Upper lobe of left lung (tissue), 6 donors: ENCODE results near the gene TUB. TPM values are rescaled to one million over a fixed set of nuclear protein-coding genes. Genes with fewer than 3 reads are reported as not detected.

Experiments used
- ATAC-seq, 2 donors: fragments of 200-7000 bp; cut with Tn5 transposase; one replicate each; pipeline ENCODE4 v1.9.1; 2022; ENCODE audit warnings: mild to moderate bottlenecking in 2 of 2, moderate library complexity in 2 of 2; ENCODE audit not compliant: low FRiP score in 2 of 2
- DNase-seq, 2 donors: peaks; one replicate each; pipeline ENCODE4 v3.0.0-alpha.2; 2019 to 2020
- H3K27ac ChIP-seq, 4 donors: fragments of 200-600 bp; sonication (generic); one replicate each; pipeline ENCODE4 v1.5.1; 2016 to 2019
- H3K27me3 ChIP-seq, 4 donors: fragments of 200-600 bp; sonication (generic); one replicate each; pipeline ENCODE4 v1.5.1; 2017 to 2019
- H3K36me3 ChIP-seq, 4 donors: fragments of 200-600 bp; sonication (generic); one replicate each; pipeline ENCODE4 v1.5.1; 2016 to 2019
- H3K4me1 ChIP-seq, 4 donors: fragments of 200-600 bp; sonication (generic); one replicate each; pipeline ENCODE4 v1.5.1; 2018 to 2019
- H3K4me3 ChIP-seq, 4 donors: fragments of 200-600 bp; sonication (generic); one replicate each; pipeline ENCODE4 v1.5.1; 2017 to 2019; ENCODE audit warnings: mild to moderate bottlenecking in 2 of 4, moderate library complexity in 1 of 4
- H3K9me3 ChIP-seq, 4 donors: fragments of 200-600 bp; sonication (generic); one replicate each; pipeline ENCODE4 v1.5.1; 2018 to 2019
- CTCF ChIP-seq, 6 experiments: fragments of 450-650 bp in 4 of 6; fragments of 200-600 bp in 2 of 6; sonication (generic) in 2 of 6; IDR thresholded peaks; one replicate each; pipeline ENCODE4 v1.5.1; 2016 to 2019; ENCODE audit warnings: antibody characterized with exemption in 6 of 6
- EP300 ChIP-seq, 4 donors: sonication (generic); formaldehyde crosslinking; IDR thresholded peaks; one replicate each; pipeline ENCODE4 v1.5.1; 2017; ENCODE audit warnings: antibody characterized with exemption in 4 of 4, control low read depth in 2 of 4
- POLR2A ChIP-seq, 4 donors: fragments of 450-650 bp; IDR thresholded peaks; one replicate each; pipeline ENCODE4 v1.5.1; 2016 to 2017; ENCODE audit warnings: antibody characterized with exemption in 4 of 4, mild to moderate bottlenecking in 2 of 4
- POLR2AphosphoS5 ChIP-seq, 2 donors: sonication (generic); formaldehyde crosslinking; IDR thresholded peaks; one replicate each; pipeline ENCODE4 v1.5.1; 2017; ENCODE audit warnings: antibody characterized with exemption in 2 of 2
- WGBS, 2 donors: methylation state at CpG; one replicate each; pipeline ENCODE4 v1.1.5; 2017 to 2018; 5-methylcytosine and 5-hydroxymethylcytosine counted together
- total RNA-seq, 6 donors: library from RNA; depleted of rRNA in 4 of 6; stranded (reverse); fragments of >200 nt in 4 of 6; gene quantifications; one replicate each; pipeline versions ENCODE4 v1.1.0 to v1.2.1, GENCODE V29; 2016 to 2021
- donor health status: DM: no; HTN: no; CAD: no; lungs with moderate emphysema.
- donor health status: DM: no; HTN: yes; CAD: no; lungs with severe emphysema.

TUB gene
- total RNA-seq, 6 donors from 2014 or later, result 2.6 to 9.1 (median 4.4) TPM

GRCh38 chr11:8095806-8096522, 15.0 kb downstream of the TUB start:
- no peak for DNase-seq
- TF ChIP-seq POLR2AphosphoS5 (IDR thresholded peaks at IDR 0.05), result no peak
- no peak for TF ChIP-seq EP300 (IDR thresholded peaks at IDR 0.05)
- TF ChIP-seq CTCF (IDR thresholded peaks at IDR 0.05), result no peak
- no peak for TF ChIP-seq POLR2A (IDR thresholded peaks at IDR 0.05)
- no peak for ATAC-seq
- H3K36me3 ChIP-seq, result peaks cover 0 to 17% (median 0%) of the 10 kb centered on the region in 4 donors
- peaks cover 0 to 5% (median 2%) of the 10 kb centered on the region in 4 donors for H3K4me1 ChIP-seq
- no peaks in the 10 kb centered on the region for H3K9me3 ChIP-seq
- H3K4me3 ChIP-seq, result no peak overlapping the region
- H3K27me3 ChIP-seq, result no peaks in the 10 kb centered on the region
- no peak overlapping the region for H3K27ac ChIP-seq
- WGBS, 2 donors, result 68 to 81% methylated on average over 5 of the region's 5 CpGs

- H3K36me3 ChIP-seq, result peaks cover 0 to 21% (median 2%) of the 10 kb centered on the region in 4 donors
- no peak overlapping the region for H3K4me3 ChIP-seq
- ATAC-seq, result no peak
- peaks cover 0 to 5% (median 2%) of the 10 kb centered on the region in 4 donors for H3K4me1 ChIP-seq
- no peaks in the 10 kb centered on the region for H3K27me3 ChIP-seq
- WGBS, 2 donors, result 55 to 67% methylated on average over 4 to 6 of the region's 6 CpGs
- H3K9me3 ChIP-seq, result no peaks in the 10 kb centered on the region
- no peak for DNase-seq
- H3K27ac ChIP-seq, result no peak overlapping the region
- TF ChIP-seq CTCF (IDR thresholded peaks at IDR 0.05), result no peak
- TF ChIP-seq POLR2A (IDR thresholded peaks at IDR 0.05), result no peak
- no peak for TF ChIP-seq POLR2AphosphoS5 (IDR thresholded peaks at IDR 0.05)
- TF ChIP-seq EP300 (IDR thresholded peaks at IDR 0.05), result no peak
Measured at GRCh38 chr11:8096575-8096974, 15.6 kb downstream of the TUB start.

GRCh38 chr11:8097062-8097461, 16.1 kb downstream of the TUB start:
- Histone ChIP-seq H3K4me1 (peaks cover 0 to 5% (median 2%) of the 10 kb centered on the region in 4 donors), H3K36me3 (peaks cover 0 to 26% (median 4%) of the 10 kb centered on the region in 4 donors), H3K4me3 (no peak overlapping the region), H3K9me3 (no peaks in the 10 kb centered on the region), H3K27me3 (no peaks in the 10 kb centered on the region), H3K27ac (no peak overlapping the region)
- 90% methylated on average over 6 to 8 of the region's 8 CpGs for WGBS, 2 donors
- no peak for DNase-seq
- TF ChIP-seq POLR2A (IDR thresholded peaks at IDR 0.05) (no peak), CTCF (IDR thresholded peaks at IDR 0.05) (no peak), EP300 (IDR thresholded peaks at IDR 0.05) (no peak), POLR2AphosphoS5 (IDR thresholded peaks at IDR 0.05) (no peak)
- no peak for ATAC-seq

- DNase-seq, result no peak
- TF ChIP-seq POLR2AphosphoS5 (IDR thresholded peaks at IDR 0.05), result no peak
- TF ChIP-seq POLR2A (IDR thresholded peaks at IDR 0.05), result no peak
- TF ChIP-seq CTCF (IDR thresholded peaks at IDR 0.05), result no peak
- TF ChIP-seq EP300 (IDR thresholded peaks at IDR 0.05), result no peak
Measured at GRCh38 chr11:8097468-8097867, 16.5 kb downstream of the TUB start.

GRCh38 chr11:8097926-8098325, 16.9 kb downstream of the TUB start:
- no peak overlapping the region for H3K27ac ChIP-seq
- no peak for ATAC-seq

More at GRCh38 chr11:8097468-8097867, 16.5 kb downstream of the TUB start:
- Histone ChIP-seq H3K27me3 (no peaks in the 10 kb centered on the region), H3K36me3 (peaks cover 0 to 30% (median 5%) of the 10 kb centered on the region in 4 donors), H3K9me3 (no peaks in the 10 kb centered on the region), H3K4me1 (peaks cover 0 to 3% (median under 1%) of the 10 kb centered on the region in 4 donors), H3K27ac (no peak overlapping the region), H3K4me3 (no peak overlapping the region)
- 88 to 89% methylated on average over 9 of the region's 9 CpGs for WGBS, 2 donors
- peak in 1 of 2 donors; percentile 40 for ATAC-seq

More at GRCh38 chr11:8097926-8098325, 16.9 kb downstream of the TUB start:
- Histone ChIP-seq H3K4me1 (no peaks in the 10 kb centered on the region), H3K27me3 (no peaks in the 10 kb centered on the region), H3K9me3 (no peaks in the 10 kb centered on the region), H3K36me3 (peaks cover 0 to 30% (median 5%) of the 10 kb centered on the region in 4 donors), H3K4me3 (no peak overlapping the region)
- 83 to 90% methylated on average over 1 to 2 of the region's 2 CpGs for WGBS, 2 donors
- DNase-seq, result no peak
- TF ChIP-seq POLR2AphosphoS5 (IDR thresholded peaks at IDR 0.05) (no peak), EP300 (IDR thresholded peaks at IDR 0.05) (no peak), POLR2A (IDR thresholded peaks at IDR 0.05) (no peak), CTCF (IDR thresholded peaks at IDR 0.05) (no peak)
